Gastrocnemius medialis (tissue), 4 donors: ENCODE data around the gene GRIA4.

ENCODE experiments used
- CTCF ChIP-seq, 5 experiments: fragments of 450-650 bp in 3 of 5; fragments of 200-600 bp in 2 of 5; sonication (generic) in 2 of 5; IDR thresholded peaks in 4 of 5; conservative IDR thresholded peaks in 1 of 5; 1 replicate in 4 of 5; 2 replicates in 1 of 5; pipeline ENCODE4 v1.5.1; 2016 to 2019; ENCODE audit warnings: antibody characterized with exemption in 5 of 5, mild to moderate bottlenecking in 3 of 5, moderate library complexity in 3 of 5
- POLR2A ChIP-seq, 2 donors: fragments of 450-650 bp; IDR thresholded peaks; one replicate each; pipeline ENCODE4 v1.6.1; 2017; ENCODE audit warnings: antibody characterized with exemption in 2 of 2, mild to moderate bottlenecking in 2 of 2, moderate library complexity in 2 of 2

- no peak for TF ChIP-seq CTCF (IDR thresholded peaks at IDR 0.05 in 4 of 5, conservative IDR thresholded peaks at IDR 0.05 in 1 of 5)
- no peak for TF ChIP-seq POLR2A (IDR thresholded peaks at IDR 0.05)
These were observed 405.2 kb downstream of the GRIA4 start for GRCh38 chr11:106015066-106015465.
